C4-2B (cell line): Measurements from ENCODE around the gene JAG2.

Source experiments
- ZFX ChIP-seq: fragments of 450-650 bp; IDR thresholded peaks from 2 replicates; pipeline ENCODE4 v1.6.1; 2017
- TF ChIP-seq, protein P1 (sequence below): fragments of 450-650 bp; conservative IDR thresholded peaks from 2 replicates; pipeline ENCODE4 v1.5.1; 2017; ENCODE audit warnings: mild to moderate bottlenecking

DNA sequence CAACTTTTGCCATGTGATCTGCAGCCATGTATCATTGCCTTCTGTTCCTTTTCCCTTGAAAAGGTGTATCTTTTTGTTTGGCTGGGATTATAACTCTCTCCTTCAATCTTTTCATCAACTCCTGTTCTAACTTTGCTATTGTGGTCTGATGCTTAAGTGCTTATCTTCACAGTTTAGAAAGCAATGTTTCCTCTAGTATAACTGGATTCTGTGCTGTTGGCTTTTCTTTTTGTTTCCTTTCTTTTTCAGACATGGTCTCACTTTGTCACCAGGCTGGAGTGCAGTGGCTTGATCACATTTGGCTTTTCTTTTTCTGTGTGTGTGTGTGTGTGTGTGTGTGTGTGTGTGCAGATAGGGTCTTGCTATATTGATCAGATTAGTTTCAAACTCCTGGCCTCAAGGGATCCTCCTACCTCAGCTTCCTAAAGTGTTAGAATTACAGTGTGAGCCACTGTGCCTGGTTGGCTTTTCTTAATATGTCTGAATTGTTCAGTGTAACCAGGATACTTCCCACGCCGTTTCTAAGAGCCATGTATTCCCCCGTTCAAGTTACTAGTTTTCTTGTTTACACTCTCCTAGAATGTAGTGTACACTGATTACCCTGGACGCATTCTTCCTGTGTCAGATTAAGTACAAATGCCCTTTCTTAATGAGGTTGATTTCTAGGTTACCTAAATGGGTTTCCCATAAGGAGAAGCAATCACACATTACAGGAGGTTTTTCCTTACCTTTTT, 35.5 kb downstream of the JAG2 start:
- TF ChIP-seq, protein P1, sequence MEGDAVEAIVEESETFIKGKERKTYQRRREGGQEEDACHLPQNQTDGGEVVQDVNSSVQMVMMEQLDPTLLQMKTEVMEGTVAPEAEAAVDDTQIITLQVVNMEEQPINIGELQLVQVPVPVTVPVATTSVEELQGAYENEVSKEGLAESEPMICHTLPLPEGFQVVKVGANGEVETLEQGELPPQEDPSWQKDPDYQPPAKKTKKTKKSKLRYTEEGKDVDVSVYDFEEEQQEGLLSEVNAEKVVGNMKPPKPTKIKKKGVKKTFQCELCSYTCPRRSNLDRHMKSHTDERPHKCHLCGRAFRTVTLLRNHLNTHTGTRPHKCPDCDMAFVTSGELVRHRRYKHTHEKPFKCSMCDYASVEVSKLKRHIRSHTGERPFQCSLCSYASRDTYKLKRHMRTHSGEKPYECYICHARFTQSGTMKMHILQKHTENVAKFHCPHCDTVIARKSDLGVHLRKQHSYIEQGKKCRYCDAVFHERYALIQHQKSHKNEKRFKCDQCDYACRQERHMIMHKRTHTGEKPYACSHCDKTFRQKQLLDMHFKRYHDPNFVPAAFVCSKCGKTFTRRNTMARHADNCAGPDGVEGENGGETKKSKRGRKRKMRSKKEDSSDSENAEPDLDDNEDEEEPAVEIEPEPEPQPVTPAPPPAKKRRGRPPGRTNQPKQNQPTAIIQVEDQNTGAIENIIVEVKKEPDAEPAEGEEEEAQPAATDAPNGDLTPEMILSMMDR: no peak
- no peak for TF ChIP-seq ZFX
